NT2/D1 (cell line): Measurements from ENCODE around the gene WFS1.

ENCODE experiments used
- DNase-seq: peaks from one replicate; pipeline ENCODE4 v3.0.0-alpha.2; 2011; ENCODE audit warnings: low read depth, low spot score
- H3K27me3 ChIP-seq: 2 replicates; pipeline ENCODE4 v1.6.0; 2011; ENCODE audit warnings: mild to moderate bottlenecking; ENCODE audit not compliant: insufficient read length, insufficient read depth
- H3K36me3 ChIP-seq: 2 replicates; pipeline ENCODE4 v1.6.1; 2011; ENCODE audit warnings: mild to moderate bottlenecking, low read length, mixed read lengths; ENCODE audit not compliant: insufficient read depth, insufficient read length
- H3K4me1 ChIP-seq: 2 replicates; pipeline ENCODE4 v1.5.1; 2011; ENCODE audit not compliant: insufficient read depth, insufficient read length
- H3K4me3 ChIP-seq: 2 replicates; pipeline ENCODE4 v1.5.1; 2011; ENCODE audit warnings: low read depth; ENCODE audit not compliant: insufficient read length
- H3K9ac ChIP-seq: 2 replicates; pipeline ENCODE4 v1.6.0; 2011; ENCODE audit warnings: low read depth; ENCODE audit not compliant: insufficient read length
- H3K9me3 ChIP-seq: 2 replicates; pipeline ENCODE4 v1.5.1; 2011; ENCODE audit warnings: mild to moderate bottlenecking, low read length; ENCODE audit not compliant: insufficient read depth
- SUZ12 ChIP-seq: IDR thresholded peaks from 2 replicates; pipeline ENCODE4 v1.6.1; 2011; ENCODE audit not compliant: insufficient read length, insufficient read depth; ENCODE audit errors: extremely low read depth
- YY1 ChIP-seq: IDR thresholded peaks from 2 replicates; pipeline ENCODE4 v1.6.1; 2011; ENCODE audit not compliant: insufficient read length, insufficient read depth
- ZNF274 ChIP-seq: IDR thresholded peaks from 2 replicates; pipeline ENCODE4 v1.6.1; 2011; ENCODE audit warnings: mild to moderate bottlenecking, low read depth, low read length

Gene WFS1

DNA sequence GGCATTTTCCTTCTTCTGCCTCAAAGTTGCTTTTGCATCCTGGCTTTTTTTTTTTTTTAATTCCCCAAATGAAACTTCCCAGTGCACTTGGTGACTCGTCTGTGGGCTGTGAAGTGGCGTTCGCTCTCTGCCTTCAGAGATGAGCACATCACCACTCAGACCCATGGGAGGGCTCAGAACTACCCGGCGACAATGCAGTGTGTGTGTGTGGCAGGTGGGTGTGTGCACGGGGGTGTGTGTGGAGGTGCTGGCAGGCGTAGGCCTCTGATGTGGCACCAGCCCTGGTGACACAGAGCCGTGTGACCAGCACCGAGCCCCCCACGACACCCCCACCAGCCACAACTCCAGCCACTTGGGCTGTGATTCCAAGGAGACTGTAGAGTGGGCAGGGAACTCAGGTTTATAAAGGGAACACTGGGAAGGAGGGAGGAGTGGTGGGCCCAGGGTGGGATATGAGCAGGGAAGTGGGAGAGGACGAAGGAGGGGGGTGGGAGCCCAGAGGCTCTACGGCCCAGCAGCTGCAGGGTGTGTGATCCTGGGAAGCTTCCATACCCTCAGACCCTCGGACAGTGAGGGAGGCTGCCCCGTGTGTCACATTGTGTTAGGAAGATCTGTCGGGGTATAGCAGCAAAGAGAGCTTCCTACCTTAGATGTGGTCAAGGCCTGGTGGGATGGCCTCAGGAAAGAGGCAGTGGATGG is 6.0 kb upstream of the WFS1 start:
- no peak for TF ChIP-seq ZNF274
- TF ChIP-seq YY1, result no peak
- TF ChIP-seq SUZ12, result no peak
- no peaks in the 10 kb centered on the region for H3K9me3 ChIP-seq
- H3K36me3 ChIP-seq, result no peaks in the 10 kb centered on the region
- no peak overlapping the region for H3K4me3 ChIP-seq
- H3K4me1 ChIP-seq, result peaks cover 7% of the 10 kb centered on the region
- DNase-seq, result no peak
- peaks cover 16% of the 10 kb centered on the region for H3K27me3 ChIP-seq
- no peak overlapping the region for H3K9ac ChIP-seq

DNA sequence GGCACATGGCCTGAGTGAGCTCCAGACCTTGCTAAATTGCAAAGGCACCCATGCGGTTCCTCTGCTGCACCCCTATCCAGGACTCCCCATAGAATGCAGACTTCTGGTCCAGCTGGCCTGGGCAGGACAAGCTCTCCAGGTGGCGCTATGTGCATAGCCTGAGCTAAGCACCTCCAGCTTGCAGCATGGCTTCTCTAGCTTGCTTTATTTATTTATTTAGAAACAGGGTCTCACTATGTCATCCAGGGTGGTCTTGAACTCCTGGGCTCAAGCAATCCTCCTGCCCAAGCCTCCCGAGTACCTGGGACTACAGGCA is 5.5 kb upstream of the WFS1 start:
- H3K27me3 ChIP-seq, result peaks cover 21% of the 10 kb centered on the region
- no peak overlapping the region for H3K4me3 ChIP-seq
- peaks cover 7% of the 10 kb centered on the region for H3K4me1 ChIP-seq
- DNase-seq, result no peak
- no peak for TF ChIP-seq ZNF274
- TF ChIP-seq YY1, result no peak
- no peak for TF ChIP-seq SUZ12
- H3K9me3 ChIP-seq, result no peaks in the 10 kb centered on the region
- H3K36me3 ChIP-seq, result no peaks in the 10 kb centered on the region
- H3K9ac ChIP-seq, result no peak overlapping the region

DNA sequence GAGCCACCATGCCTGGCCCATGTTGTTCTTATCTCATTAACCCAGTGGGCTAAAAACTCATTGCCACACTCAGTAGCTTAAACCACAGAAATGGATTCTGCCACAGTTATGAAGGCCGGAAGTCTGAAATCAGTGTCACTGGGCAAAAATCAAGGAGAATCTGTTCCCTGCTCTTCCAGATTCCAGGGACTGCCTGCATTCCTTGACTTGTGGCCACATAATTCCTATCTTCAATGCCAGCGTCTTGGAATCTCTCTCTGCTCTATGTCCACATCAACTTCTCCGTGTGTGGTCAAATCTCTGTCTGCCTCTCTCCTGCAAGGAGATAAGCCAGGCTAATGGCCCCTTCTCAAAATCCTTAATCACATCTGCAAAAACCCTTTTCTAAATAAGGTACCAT is 4.1 kb upstream of the WFS1 start:
- Histone ChIP-seq H3K9me3 (no peaks in the 10 kb centered on the region), H3K9ac (no peak overlapping the region), H3K4me3 (no peak overlapping the region), H3K27me3 (peaks cover 22% of the 10 kb centered on the region), H3K4me1 (peaks cover 7% of the 10 kb centered on the region), H3K36me3 (no peaks in the 10 kb centered on the region)
- TF ChIP-seq YY1, result no peak
- no peak for DNase-seq

DNA sequence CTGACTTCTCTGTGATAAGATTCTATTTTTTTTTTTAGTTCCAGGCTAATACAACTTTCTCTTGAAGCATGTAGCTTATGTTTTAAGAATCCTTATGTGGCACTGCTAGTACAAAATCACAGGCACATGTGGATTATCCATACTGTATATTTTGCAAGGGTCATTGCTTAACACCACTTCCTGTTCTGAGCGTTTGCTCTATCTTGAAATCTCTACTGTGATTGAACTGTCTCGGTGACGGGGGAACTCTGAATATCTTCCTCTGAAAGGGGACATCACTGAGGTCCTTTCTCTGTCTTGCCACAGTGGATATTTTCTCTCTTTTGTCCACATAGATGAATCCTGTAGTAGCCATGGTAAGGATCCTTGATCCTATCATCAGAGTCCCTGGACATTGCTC is 2.1 kb upstream of the WFS1 start:
- no peak for DNase-seq
- Histone ChIP-seq H3K9ac (no peak overlapping the region), H3K9me3 (no peaks in the 10 kb centered on the region), H3K27me3 (peaks cover 26% of the 10 kb centered on the region), H3K4me1 (peaks cover 18% of the 10 kb centered on the region), H3K4me3 (no peak overlapping the region), H3K36me3 (no peaks in the 10 kb centered on the region)
- TF ChIP-seq ZNF274 (no peak), SUZ12 (no peak), YY1 (no peak)

DNA sequence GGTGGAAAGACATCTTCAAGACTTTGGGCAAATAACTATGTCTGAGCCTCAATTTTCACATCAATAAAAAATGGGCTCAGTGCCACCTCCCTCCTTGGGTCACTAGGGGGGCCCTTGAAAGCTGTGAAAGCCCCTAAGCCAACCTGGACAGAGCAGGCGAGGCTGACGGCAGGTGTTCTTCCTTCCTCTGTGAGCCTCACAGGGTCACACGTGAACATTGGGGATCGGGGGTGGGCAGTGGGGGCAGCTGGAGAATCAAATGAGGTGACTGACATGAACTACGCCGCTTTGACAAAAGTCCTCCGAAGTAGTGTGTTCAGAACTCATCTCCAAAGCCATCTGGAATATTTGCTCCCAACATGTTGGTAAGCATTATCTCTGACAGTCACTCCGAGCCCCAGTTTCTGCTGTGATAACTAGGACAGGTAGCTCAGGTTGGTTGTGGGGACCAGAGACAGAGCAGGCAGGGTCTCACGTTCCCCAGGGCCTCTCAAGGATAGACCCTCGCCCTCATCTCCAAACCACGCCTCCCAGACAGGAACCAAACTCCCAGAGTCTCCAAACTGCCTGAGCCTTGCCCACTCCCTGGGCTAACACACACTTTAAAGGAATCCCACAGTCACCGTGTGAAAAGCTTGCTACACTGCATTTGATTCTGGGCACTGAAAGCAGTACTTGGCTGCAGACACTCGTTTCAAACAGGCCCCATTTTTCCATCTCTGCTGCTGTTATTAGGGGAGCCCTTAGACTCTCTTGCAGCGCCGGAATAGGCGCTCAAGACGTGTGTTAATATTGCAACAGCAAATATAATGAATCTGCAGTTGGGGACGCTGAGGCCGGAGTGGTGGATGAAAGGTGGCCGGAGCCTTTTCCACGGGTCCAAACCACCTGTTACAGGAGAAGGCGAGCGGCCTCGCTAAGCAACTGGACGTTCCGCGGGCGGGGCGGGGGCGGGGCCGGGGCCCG is 717 bp upstream of the WFS1 start:
- Histone ChIP-seq H3K4me3 (peak overlapping the region; percentile 3), H3K4me1 (peaks cover 27% of the 10 kb centered on the region), H3K9me3 (no peaks in the 10 kb centered on the region), H3K27me3 (peaks cover 26% of the 10 kb centered on the region), H3K9ac (no peak overlapping the region), H3K36me3 (no peaks in the 10 kb centered on the region)
- TF ChIP-seq ZNF274, result no peak
- TF ChIP-seq SUZ12, result no peak
- no peak for TF ChIP-seq YY1
- no peak for DNase-seq

DNA sequence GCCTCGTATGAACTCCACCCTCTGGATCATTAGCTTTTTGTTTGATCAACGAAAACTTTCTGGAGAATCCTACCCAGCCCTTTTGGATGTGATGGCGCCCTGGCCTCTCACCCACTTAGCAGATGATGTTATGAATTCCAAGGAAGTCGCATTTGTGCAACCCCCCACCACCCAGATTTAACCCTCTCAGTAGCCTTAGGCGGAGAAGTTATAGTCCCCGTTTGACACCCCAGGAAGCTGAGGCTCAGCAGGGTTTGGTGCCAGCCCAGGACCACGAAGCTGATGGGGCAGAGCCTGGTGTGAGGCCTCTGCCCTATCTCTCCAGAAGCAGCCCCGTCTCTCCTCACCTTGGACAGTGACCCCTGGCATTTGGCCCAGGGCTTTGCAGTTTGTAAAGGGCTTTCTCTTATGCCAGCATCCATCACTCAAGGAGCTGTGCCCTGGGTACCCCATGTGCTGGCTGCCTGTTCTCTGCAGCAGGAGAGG is 1.0 kb downstream of the WFS1 start:
- DNase-seq, result no peak
- no peaks in the 10 kb centered on the region for H3K9me3 ChIP-seq
- H3K4me3 ChIP-seq, result peak overlapping the region; percentile 88
- H3K9ac ChIP-seq, result peak overlapping the region; percentile 96
- H3K4me1 ChIP-seq, result peaks cover 29% of the 10 kb centered on the region
- peaks cover 2% of the 10 kb centered on the region for H3K36me3 ChIP-seq
- H3K27me3 ChIP-seq, result peaks cover 26% of the 10 kb centered on the region
- TF ChIP-seq YY1, result no peak
- no peak for TF ChIP-seq SUZ12
- no peak for TF ChIP-seq ZNF274

DNA sequence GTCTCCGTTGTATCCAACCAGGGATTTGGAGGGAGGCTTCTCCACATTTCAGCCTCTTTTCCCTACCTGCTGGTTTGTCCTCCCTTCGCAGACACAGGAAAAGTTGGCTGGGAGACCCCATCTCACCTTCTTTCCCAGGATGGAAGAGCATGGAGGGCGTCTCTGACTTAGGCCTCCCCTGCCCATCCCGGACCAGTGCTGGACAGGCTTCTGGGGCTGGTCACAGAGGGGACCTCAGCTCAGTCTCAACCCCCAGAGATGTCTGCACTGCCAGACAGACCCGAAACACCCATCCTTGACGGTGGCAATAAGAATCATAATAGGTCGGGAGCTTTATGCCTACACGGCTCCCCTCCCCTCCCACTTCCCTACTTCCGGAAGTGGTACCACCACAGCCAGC is 1.6 kb downstream of the WFS1 start:
- Histone ChIP-seq H3K4me3 (no peak overlapping the region), H3K36me3 (peaks cover 5% of the 10 kb centered on the region), H3K9me3 (no peaks in the 10 kb centered on the region), H3K4me1 (peaks cover 34% of the 10 kb centered on the region), H3K9ac (no peak overlapping the region), H3K27me3 (peaks cover 26% of the 10 kb centered on the region)
- no peak for DNase-seq
- no peak for TF ChIP-seq SUZ12
- no peak for TF ChIP-seq ZNF274
- TF ChIP-seq YY1, result no peak
